ENCODE data around the gene PGAM2. TPM values are rescaled to one million over a fixed set of nuclear protein-coding genes. Genes with fewer than 3 reads are reported as not detected.

Gene PGAM2
- total and polyA plus RNA-seq, 2 experiments from 2014 or later = 2.9 to 7.8 TPM

DNA sequence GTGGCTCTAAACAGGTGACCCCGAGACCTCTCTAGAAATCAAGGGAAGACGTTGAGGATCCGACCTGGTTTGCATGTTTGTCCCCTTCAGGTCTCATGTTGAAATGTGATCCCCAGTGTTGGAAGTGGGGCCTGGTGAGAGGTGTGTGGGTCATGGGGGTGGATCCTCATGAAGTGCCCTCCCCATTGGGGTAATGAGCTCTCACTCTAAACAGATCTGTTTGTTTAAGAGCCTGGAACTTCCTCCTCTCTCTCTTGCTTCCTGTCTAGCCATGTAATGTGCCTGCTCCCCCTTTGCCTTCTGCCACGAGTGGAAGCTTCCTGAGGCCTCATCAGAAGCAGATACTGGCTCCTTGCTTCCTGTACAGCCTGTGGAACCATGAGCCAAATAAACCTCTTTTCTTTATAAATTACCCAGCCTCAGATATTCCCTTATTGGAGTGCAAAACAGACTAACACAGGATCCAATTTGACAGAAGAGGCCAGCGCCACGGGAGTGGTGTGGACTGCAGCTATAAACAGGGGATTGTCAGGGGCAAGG is 27.8 kb upstream of the PGAM2 start:
- peak; percentile 31 for ATAC-seq
- Histone ChIP-seq H3K4me2 (no peak overlapping the region), H3K4me1 (ENCODE audit: insufficient read depth) (no peaks in the 10 kb centered on the region), H3K79me2 (replicated peaks; ENCODE audit: insufficient read depth) (no peaks in the 10 kb centered on the region), H3K9me2 (ENCODE audit: insufficient read depth) (no peaks in the 10 kb centered on the region), H3K27ac (ENCODE audit: low read depth) (no peak overlapping the region), H3K4me3 (no peak overlapping the region), H3K36me3 (ENCODE audit: insufficient read depth) (no peaks in the 10 kb centered on the region), H3F3A (replicated peaks; ENCODE audit: low read depth) (no peaks in the 10 kb centered on the region), H3K27me3 (ENCODE audit: insufficient read depth) (no peaks in the 10 kb centered on the region), H2AFZ (peak overlapping the region; percentile 72; the same call in 1 of the 2 replicates), H4K20me1 (replicated peaks; ENCODE audit: insufficient read depth) (no peaks in the 10 kb centered on the region)
- Mint-ChIP-seq H3K4me3 (no peak overlapping the region; the same call in 2 of the 3 replicates), H3K27ac (peak overlapping the region; percentile 72; the same call in 1 of the 2 replicates), H3K36me3 (ENCODE audit: low read depth) (no peaks in the 10 kb centered on the region), H3K4me1 (peaks cover 4% of the 10 kb centered on the region; the same call in 2 of the 3 replicates), H3K9me3 (no peaks in the 10 kb centered on the region), H3K27me3 (ENCODE audit: insufficient read depth, low read depth, poor library complexity) (peaks cover 19% of the 10 kb centered on the region)
- TF ChIP-seq EZH2 (IDR thresholded peaks at IDR 0.05; ENCODE audit: low read depth, unreplicated experiment) (no peak), CREB1 (CRISPR knock-in tag; IDR thresholded peaks at IDR 0.05; ENCODE audit: low read depth) (no peak), EZH2phosphoT487 (IDR thresholded peaks at IDR 0.05; ENCODE audit: unreplicated experiment) (no peak), JUNB (IDR thresholded peaks at IDR 0.05; ENCODE audit: unreplicated experiment) (no peak), ZNF331 (CRISPR knock-in tag; IDR thresholded peaks at IDR 0.05; ENCODE audit: low read depth) (no peak), ZNF114 (CRISPR knock-in tag; IDR thresholded peaks at IDR 0.05) (no peak), STAT1 (IDR thresholded peaks at IDR 0.05; ENCODE audit: unreplicated experiment) (no peak)
- DNase-seq (ENCODE audit: low spot score) = no peak

DNA sequence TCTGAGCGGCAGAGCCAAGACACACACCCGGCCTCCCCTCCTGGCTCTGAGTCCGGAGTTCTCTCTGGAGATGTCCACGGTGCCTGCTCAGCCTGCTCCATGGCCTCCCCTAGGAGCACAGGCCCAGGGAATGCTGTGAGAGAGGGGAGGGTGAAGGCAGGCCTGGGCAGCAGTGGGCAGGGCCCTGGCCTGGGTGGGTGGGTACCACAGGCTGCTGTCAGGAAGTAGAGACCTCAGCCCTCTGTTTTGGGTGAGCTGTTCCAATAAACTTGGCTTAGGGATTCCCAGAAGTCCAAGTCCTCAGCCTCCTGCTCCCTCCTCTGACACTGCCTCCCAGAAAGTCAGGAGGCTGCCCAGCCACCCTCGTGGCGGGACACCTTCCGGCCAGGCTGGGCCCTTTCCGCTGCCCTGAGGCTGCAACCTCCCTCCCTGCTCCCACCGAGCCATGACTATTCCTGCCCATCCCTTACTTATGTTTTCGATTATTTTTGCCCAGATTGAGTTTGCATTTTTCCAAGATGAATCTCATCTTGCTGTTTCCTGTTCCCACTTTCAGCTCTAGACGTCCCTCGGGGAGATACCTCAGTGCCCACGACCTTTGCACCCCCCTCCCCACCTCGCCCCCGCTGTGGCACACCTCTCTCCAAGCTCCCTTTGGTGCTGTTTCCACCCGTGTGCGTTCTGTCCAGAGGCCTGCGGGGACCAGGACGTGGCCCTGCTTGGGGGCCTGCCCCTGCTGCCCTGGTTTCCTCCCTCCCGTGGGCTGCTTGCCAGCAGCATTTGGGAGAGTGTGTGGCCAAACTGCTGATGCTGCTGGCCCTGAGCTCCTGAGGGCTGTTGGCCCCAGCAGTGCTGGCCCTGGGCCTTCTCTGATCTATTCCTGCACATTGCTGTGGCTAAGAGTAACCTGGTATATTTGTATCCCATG is 22.8 kb upstream of the PGAM2 start:
- Histone ChIP-seq H3K36me3 (ENCODE audit: insufficient read depth) (no peaks in the 10 kb centered on the region), H3K4me2 (no peak overlapping the region), H3F3A (replicated peaks; ENCODE audit: low read depth) (no peaks in the 10 kb centered on the region), H3K27ac (ENCODE audit: low read depth) (no peak overlapping the region), H3K9me2 (ENCODE audit: insufficient read depth) (no peaks in the 10 kb centered on the region), H3K4me1 (ENCODE audit: insufficient read depth) (0 out of 2 replicates have a peak, but pooled peaks cover 3% of the 10 kb centered on the region), H3K79me2 (replicated peaks; ENCODE audit: insufficient read depth) (no peaks in the 10 kb centered on the region), H2AFZ (peak overlapping the region; percentile 63; the same call in 1 of the 2 replicates), H3K27me3 (ENCODE audit: insufficient read depth) (peaks cover 4% of the 10 kb centered on the region; the same call in 1 of the 2 replicates), H4K20me1 (replicated peaks; ENCODE audit: insufficient read depth) (no peaks in the 10 kb centered on the region), H3K4me3 (no peak overlapping the region)
- no peak overlapping the region for H3K4me3 Mint-ChIP-seq
- H3K27ac Mint-ChIP-seq = 0 out of 2 replicates have a peak overlapping the region, but pooled peaks have one; percentile 3
- ATAC-seq = peak; percentile 30
- no peak for DNase-seq (ENCODE audit: low spot score)
- H3K9me3 Mint-ChIP-seq = no peaks in the 10 kb centered on the region
- H3K27me3 Mint-ChIP-seq (ENCODE audit: insufficient read depth, low read depth, poor library complexity) = peaks cover 23% of the 10 kb centered on the region
- peaks cover 11% of the 10 kb centered on the region for H3K4me1 Mint-ChIP-seq
- no peaks in the 10 kb centered on the region for H3K36me3 Mint-ChIP-seq (ENCODE audit: low read depth)
- TF ChIP-seq ZNF331 (CRISPR knock-in tag; IDR thresholded peaks at IDR 0.05; ENCODE audit: low read depth) (no peak), EZH2phosphoT487 (IDR thresholded peaks at IDR 0.05; ENCODE audit: unreplicated experiment) (no peak), ZNF114 (CRISPR knock-in tag; IDR thresholded peaks at IDR 0.05) (no peak), REST (IDR thresholded peaks at IDR 0.05; ENCODE audit: unreplicated experiment) (no peak), NANOG (IDR thresholded peaks at IDR 0.05; ENCODE audit: borderline replicate concordance) (no peak), ETS1 (IDR thresholded peaks at IDR 0.05) (no peak)
